B cell (primary cell): Measurements from ENCODE around the gene NCK2. TPM values are rescaled to one million over a fixed set of nuclear protein-coding genes. Genes with fewer than 3 reads are reported as not detected.
A peak's percentile ranks its signal among the peaks of the same experiment; 100 is the strongest.

Experiments
- ATAC-seq: fragments of 200-7000 bp; cut with Tn5 transposase; one replicate; pipeline ENCODE4 v1.10.0; 2021; ENCODE audit warnings: low read depth, mild to moderate bottlenecking, moderate number of reproducible peaks, moderate library complexity
- CTCF ChIA-PET: fragments of 350-600 bp; sonication (Branson Sonifier 250); formaldehyde crosslinking; loops from one replicate; lab custom pipeline; 2021; ENCODE audit warnings: antibody characterized with exemption, inconsistent platforms; lab: Charles Lee
- POLR2A ChIA-PET: fragments of 350-600 bp; sonication (Branson Sonifier 250); formaldehyde crosslinking; loops from one replicate; lab custom pipeline; 2021; ENCODE audit warnings: antibody characterized with exemption; lab: Charles Lee
- DNase-seq: peaks from one replicate; pipeline ENCODE4 v3.0.0; 2013
- H2AFZ ChIP-seq: 2 replicates; pipeline ENCODE4 v1.6.1; 2012; ENCODE audit warnings: mild to moderate bottlenecking, low read depth, low read length; ENCODE audit not compliant: insufficient read depth, poor library complexity, severe bottlenecking
- H3K27ac ChIP-seq, 2 donors: 1 replicate in 1 of 2; 2 replicates in 1 of 2; pipeline ENCODE4 v1.5.1; 2012 to 2013; ENCODE audit warnings: low read length in 2 of 2, mild to moderate bottlenecking in 2 of 2, moderate library complexity in 1 of 2
- H3K27me3 ChIP-seq, 4 experiments: fragments of 200-600 bp in 1 of 4; sonication (generic) in 1 of 4; replicated peaks in 1 of 4; 1 replicate in 2 of 4; 2 replicates in 2 of 4; pipeline versions ENCODE4 v1.6.1 to v1.7.0; 2013 to 2016; ENCODE audit warnings: low read length in 3 of 4, mild to moderate bottlenecking in 2 of 4, mixed read lengths in 1 of 4, moderate library complexity in 1 of 4; ENCODE audit not compliant: insufficient read depth in 4 of 4, control insufficient read depth in 3 of 4; ENCODE audit errors: control extremely low read depth in 1 of 4
- H3K36me3 ChIP-seq, 2 experiments: replicated peaks in 1 of 2; 1 replicate in 1 of 2; 2 replicates in 1 of 2; pipeline versions ENCODE4 v1.6.1 to v1.7.1; 2013; ENCODE audit warnings: low read length in 1 of 2; ENCODE audit not compliant: insufficient read depth in 2 of 2, control insufficient read depth in 1 of 2; ENCODE audit errors: control extremely low read depth in 1 of 2, extremely low read depth in 1 of 2
- H3K4me1 ChIP-seq, 2 donors: fragments of 200-600 bp in 1 of 2; sonication (generic) in 1 of 2; 1 replicate in 1 of 2; 2 replicates in 1 of 2; pipeline versions ENCODE4 v1.5.1 to v1.6.1; 2013 to 2017; ENCODE audit warnings: low read length in 2 of 2; ENCODE audit not compliant: control insufficient read depth in 2 of 2, insufficient read depth in 2 of 2
- H3K4me2 ChIP-seq: replicated peaks from 2 replicates; pipeline ENCODE3; 2012; ENCODE audit warnings: mild to moderate bottlenecking, low read depth, low read length; ENCODE audit not compliant: poor library complexity, severe bottlenecking
- H3K4me3 ChIP-seq, 5 experiments: fragments of 200-600 bp in 1 of 5; sonication (generic) in 1 of 5; 1 replicate in 3 of 5; 2 replicates in 2 of 5; pipeline versions ENCODE4 v1.5.1 to v1.7.0; 2011 to 2016; ENCODE audit warnings: low read length in 4 of 5, mild to moderate bottlenecking in 4 of 5, low read depth in 2 of 5, control low read depth in 1 of 5, moderate library complexity in 1 of 5; ENCODE audit not compliant: insufficient read depth in 1 of 5; ENCODE audit errors: control extremely low read depth in 1 of 5, extremely low read depth in 1 of 5
- H3K79me2 ChIP-seq: fragments of 200-600 bp; sonication (generic); one replicate; pipeline ENCODE4 v1.6.0; 2016; ENCODE audit warnings: low read length; ENCODE audit not compliant: control insufficient read depth, insufficient read depth
- H3K9ac ChIP-seq: fragments of 200-600 bp; sonication (generic); 2 replicates; pipeline ENCODE4 v1.6.1; 2017; ENCODE audit warnings: mild to moderate bottlenecking, low read length, moderate library complexity
- H3K9me3 ChIP-seq, 3 donors: one replicate each; pipeline versions ENCODE4 v1.6.1 to v1.7.1; 2013; ENCODE audit warnings: low read length in 2 of 3; ENCODE audit not compliant: control insufficient read depth in 2 of 3, insufficient read depth in 1 of 3; ENCODE audit errors: control extremely low read depth in 1 of 3
- H4K20me1 ChIP-seq: 2 replicates; pipeline ENCODE4 v1.6.0; 2012; ENCODE audit warnings: mild to moderate bottlenecking, low read length; ENCODE audit not compliant: insufficient read depth, control insufficient read depth, poor library complexity, severe bottlenecking
- H3K27ac Mint-ChIP-seq: one replicate; pipeline ENCODE4 v1.8.0; 2021; ENCODE audit warnings: mixed read lengths
- H3K27me3 Mint-ChIP-seq: one replicate; pipeline ENCODE4 v1.8.0; 2021; ENCODE audit warnings: mixed read lengths
- H3K4me1 Mint-ChIP-seq: one replicate; pipeline ENCODE4 v1.8.0; 2021; ENCODE audit warnings: mixed read lengths
- H3K4me3 Mint-ChIP-seq: one replicate; pipeline ENCODE4 v1.8.0; 2021; ENCODE audit warnings: mixed read lengths
- H3K9me3 Mint-ChIP-seq: one replicate; pipeline ENCODE4 v1.8.0; 2022; ENCODE audit warnings: mixed read lengths; ENCODE audit not compliant: insufficient read depth
- CTCF ChIP-seq: fragments of 200-600 bp; IDR thresholded peaks from one replicate; pipeline ENCODE4 v1.8.0; 2022; ENCODE audit warnings: antibody characterized with exemption, mild to moderate bottlenecking
- EZH2 ChIP-seq: IDR thresholded peaks from 2 replicates; pipeline ENCODE4 v1.6.1; 2012; ENCODE audit warnings: borderline replicate concordance, low read depth, mild to moderate bottlenecking, moderate library complexity, low read length; ENCODE audit not compliant: insufficient read depth, poor library complexity, severe bottlenecking
- WGBS: methylation state at CpG from one replicate; pipeline ENCODE4 v1.1.5; 2013; ENCODE audit warnings: missing lambda C conversion rate; ENCODE audit not compliant: insufficient coverage; 5-methylcytosine and 5-hydroxymethylcytosine counted together
- intact Hi-C: fragments of 100-400 bp; cut with micrococcal nuclease; formaldehyde crosslinking; loops from one replicate; pipeline ENCODE4 v1.10.0; 2022
- polyA plus RNA-seq: library from polyadenylated mRNA; depleted of rRNA; stranded (reverse); fragments of >200 nt; gene quantifications from 2 replicates; pipeline ENCODE4 v1.2.3, GENCODE V29; 2012
- total RNA-seq, 2 donors: library from RNA; stranded (reverse); fragments of 120-200 nt in 1 of 2; gene quantifications; 1 replicate in 1 of 2; 2 replicates in 1 of 2; pipeline versions ENCODE4 v1.2.3 to v1.2.4, GENCODE V29; 2013 to 2022

Gene NCK2
- total and polyA plus RNA-seq, 2 donors (not counting 1 experiment from before 2014, with no cell fraction given) = 64.2 to 72.3 TPM

DNA sequence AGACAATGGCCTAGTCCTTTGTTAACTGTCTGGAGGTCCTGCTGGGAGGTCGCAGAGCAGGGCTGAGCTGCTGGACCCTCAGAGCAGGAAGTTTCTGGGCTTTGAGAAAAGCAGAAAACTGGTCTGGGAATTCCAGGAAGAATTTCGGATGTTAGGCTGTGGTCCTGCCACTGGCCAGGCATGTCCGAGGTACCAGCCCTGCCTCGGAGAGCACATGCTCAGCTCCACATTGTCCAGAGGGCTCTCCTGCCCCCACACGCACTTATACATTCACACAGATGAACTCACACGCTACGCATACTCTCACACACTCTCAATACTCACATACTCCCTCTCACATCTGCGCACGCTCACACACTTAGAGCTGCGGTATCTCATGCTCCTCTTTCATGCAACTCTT lies 146.1 kb downstream of the NCK2 start:
- POLR2A ChIA-PET = no interaction called here

More for the DNA sequence above, 146.1 kb downstream of the NCK2 start:
- peaks cover 65% of the 10 kb centered on the region for H3K79me2 ChIP-seq
- CTCF ChIA-PET = no interaction called here
- H3K4me3 ChIP-seq = no peak overlapping the region
- TF ChIP-seq EZH2 (no peak), CTCF (no peak)
- H3K4me1 ChIP-seq = peaks cover 5 to 13% of the 10 kb centered on the region in 2 donors
- H3K36me3 ChIP-seq = peaks cover 13 to 49% of the 10 kb centered on the region in 2 experiments
- H3K27me3 Mint-ChIP-seq = no peaks in the 10 kb centered on the region
- H3K9ac ChIP-seq = no peak overlapping the region
- no peak overlapping the region for H3K4me2 ChIP-seq
- peaks cover 7% of the 10 kb centered on the region for H3K9me3 Mint-ChIP-seq
- 94% methylated on average over 10 of the region's 10 CpGs for WGBS
- H3K27me3 ChIP-seq = no peaks in the 10 kb centered on the region
- no peak overlapping the region for H2AFZ ChIP-seq
- ATAC-seq = no peak
- H3K27ac ChIP-seq = no peak overlapping the region
- peaks cover 68% of the 10 kb centered on the region for H4K20me1 ChIP-seq
- H3K27ac Mint-ChIP-seq = peak overlapping the region; percentile 20
- intact Hi-C loops = no loop called here
- peaks cover 28% of the 10 kb centered on the region for H3K4me1 Mint-ChIP-seq
- peaks cover 0 to 16% (median 5%) of the 10 kb centered on the region in 3 donors for H3K9me3 ChIP-seq
- no peak for DNase-seq
- H3K4me3 Mint-ChIP-seq = no peak overlapping the region
